Breast epithelium (tissue), 4 donors: ENCODE measurements around the gene RAMACL. TPM values are rescaled to one million over a fixed set of nuclear protein-coding genes. Genes with fewer than 3 reads are reported as not detected.

Source experiments
- DNase-seq, 2 donors: peaks; one replicate each; pipeline ENCODE4 v3.0.0-alpha.2; 2019; ENCODE audit warnings: low spot score in 2 of 2
- H3K27ac ChIP-seq, 2 donors: fragments of 200-600 bp; sonication (generic) in 1 of 2; one replicate each; pipeline ENCODE4 v1.5.1; 2016 to 2019; ENCODE audit warnings: mild to moderate bottlenecking in 1 of 2
- H3K27me3 ChIP-seq, 2 donors: fragments of 200-600 bp; sonication (generic) in 1 of 2; one replicate each; pipeline versions ENCODE4 v1.5.1 to v1.6.0; 2017 to 2019; ENCODE audit warnings: control low read depth in 1 of 2, mild to moderate bottlenecking in 1 of 2
- H3K36me3 ChIP-seq: fragments of 200-600 bp; one replicate; pipeline ENCODE4 v1.5.1; 2019
- H3K4me1 ChIP-seq, 2 donors: fragments of 200-600 bp; sonication (generic); one replicate each; pipeline ENCODE4 v1.5.1; 2016 to 2019; ENCODE audit warnings: control low read depth in 1 of 2
- H3K4me3 ChIP-seq, 3 donors: fragments of 200-600 bp; sonication (generic); 1 replicate in 2 of 3; 2 replicates in 1 of 3; pipeline ENCODE4 v1.5.1; 2016 to 2019; ENCODE audit warnings: mild to moderate bottlenecking in 3 of 3, moderate library complexity in 2 of 3
- H3K9me3 ChIP-seq, 2 donors: fragments of 200-600 bp; sonication (generic) in 1 of 2; one replicate each; pipeline ENCODE4 v1.5.1; 2016 to 2019; ENCODE audit warnings: control low read depth in 1 of 2
- CTCF ChIP-seq, 3 donors: fragments of 450-650 bp; IDR thresholded peaks; one replicate each; pipeline ENCODE4 v1.5.1; 2016 to 2017; ENCODE audit warnings: antibody characterized with exemption in 3 of 3, mild to moderate bottlenecking in 3 of 3, moderate library complexity in 3 of 3
- POLR2A ChIP-seq: fragments of 450-650 bp; IDR thresholded peaks from one replicate; pipeline ENCODE4 v1.6.1; 2016; ENCODE audit warnings: antibody characterized with exemption, mild to moderate bottlenecking, moderate library complexity
- POLR2AphosphoS5 ChIP-seq, 3 donors: sonication (generic); formaldehyde crosslinking; IDR thresholded peaks; one replicate each; pipeline ENCODE4 v1.6.1; 2017; ENCODE audit warnings: antibody characterized with exemption in 3 of 3
- intact Hi-C: fragments of 100-400 bp; cut with DNase I; formaldehyde crosslinking; loops from one replicate; pipeline ENCODE4 v1.15.1; 2023; ENCODE audit warnings: low total_unique reads
- total RNA-seq, 3 donors: library from RNA; depleted of rRNA; stranded (reverse); fragments of >200 nt; gene quantifications; one replicate each; pipeline ENCODE4 v1.1.0, GENCODE V29; 2016

The RAMACL gene
- total RNA-seq, 3 donors from 2014 or later = 2.5 to 13.4 (median 2.6) TPM

DNA sequence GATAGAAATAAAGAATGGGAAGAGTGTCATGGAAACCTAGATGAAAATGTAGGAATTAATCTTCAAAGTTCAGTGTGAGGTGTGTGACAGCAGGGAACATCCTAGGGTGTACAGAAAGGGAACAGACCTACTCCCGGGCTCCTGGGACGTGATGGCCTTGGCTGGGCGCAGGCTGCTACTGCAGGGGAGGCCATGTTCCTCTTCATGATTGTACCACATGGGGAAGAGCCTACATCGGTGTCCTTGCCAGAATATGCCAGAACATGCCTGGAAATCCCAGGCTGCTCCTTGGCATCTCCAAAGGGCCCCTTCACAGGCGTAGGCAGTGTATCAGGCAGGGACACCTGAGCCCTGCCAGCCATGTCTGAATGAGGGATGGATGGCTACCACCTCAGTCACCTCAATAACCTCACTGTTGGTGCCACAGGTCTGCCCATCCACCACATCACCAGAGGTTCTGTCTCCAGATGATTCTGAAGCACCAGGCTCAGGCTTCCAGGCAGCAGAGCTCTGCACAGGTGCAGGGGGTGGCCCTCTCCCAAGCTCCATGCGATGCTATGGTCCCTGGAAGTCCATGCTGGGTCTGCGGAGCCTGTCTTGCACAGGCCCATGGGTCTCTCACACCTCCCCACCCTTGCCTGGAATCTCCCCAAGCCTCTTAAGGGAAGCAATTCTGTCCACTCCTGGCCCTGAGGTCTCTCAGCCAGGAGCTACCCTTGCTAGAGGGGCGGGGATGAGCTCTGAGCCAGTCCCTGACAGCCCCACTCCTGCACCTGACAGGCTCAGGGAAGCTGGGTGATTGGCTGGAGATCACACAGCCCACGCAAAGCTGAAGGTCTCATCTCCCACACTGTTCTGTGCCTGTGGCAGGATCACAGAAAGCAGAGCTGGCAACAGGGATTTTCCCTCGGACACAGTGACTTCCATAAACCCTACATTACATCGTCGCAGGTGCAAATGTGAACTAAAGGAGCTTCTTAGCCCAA, 20.2 kb downstream of the RAMACL start:
- Histone ChIP-seq H3K9me3 (no peaks in the 10 kb centered on the region), H3K4me3 (no peak overlapping the region), H3K4me1 (no peaks in the 10 kb centered on the region), H3K27me3 (no peaks in the 10 kb centered on the region), H3K36me3 (no peaks in the 10 kb centered on the region), H3K27ac (no peak overlapping the region)
- intact Hi-C loops = no loop called here
- TF ChIP-seq POLR2AphosphoS5 (IDR thresholded peaks at IDR 0.05) (no peak), POLR2A (no peak)
- DNase-seq = no peak

GRCh38 chr6:166565084-166565967, 21.2 kb downstream of the RAMACL start:
- Histone ChIP-seq H3K36me3 (no peaks in the 10 kb centered on the region), H3K4me1 (no peaks in the 10 kb centered on the region), H3K9me3 (peaks cover 0 to 4% of the 10 kb centered on the region in 2 donors), H3K4me3 (no peak overlapping the region), H3K27me3 (no peaks in the 10 kb centered on the region), H3K27ac (peak overlapping the region in 1 of 2 donors; percentile 23)
- no peak for DNase-seq
- intact Hi-C loops = no loop called here
- TF ChIP-seq CTCF (IDR thresholded peaks at IDR 0.05) = no peak
- TF ChIP-seq POLR2A = no peak
- no peak for TF ChIP-seq POLR2AphosphoS5 (IDR thresholded peaks at IDR 0.05)

GRCh38 chr6:166563805-166564204, 22.7 kb downstream of the RAMACL start:
- intact Hi-C loops = no loop called here
- Histone ChIP-seq H3K4me3 (no peak overlapping the region), H3K27me3 (no peaks in the 10 kb centered on the region), H3K9me3 (peaks cover 4 to 17% of the 10 kb centered on the region in 2 donors), H3K4me1 (no peaks in the 10 kb centered on the region), H3K27ac (no peak overlapping the region), H3K36me3 (no peaks in the 10 kb centered on the region)
- no peak for DNase-seq
- TF ChIP-seq CTCF (IDR thresholded peaks at IDR 0.05) (no peak), POLR2A (no peak), POLR2AphosphoS5 (IDR thresholded peaks at IDR 0.05) (no peak)

GRCh38 chr6:166563200-166563599, 23.3 kb downstream of the RAMACL start:
- Histone ChIP-seq H3K4me1 (no peaks in the 10 kb centered on the region), H3K36me3 (no peaks in the 10 kb centered on the region), H3K9me3 (peaks cover 4 to 17% of the 10 kb centered on the region in 2 donors), H3K27me3 (no peaks in the 10 kb centered on the region), H3K4me3 (no peak overlapping the region), H3K27ac (no peak overlapping the region)
- no peak for TF ChIP-seq POLR2AphosphoS5 (IDR thresholded peaks at IDR 0.05)
- no peak for TF ChIP-seq CTCF (IDR thresholded peaks at IDR 0.05)
- TF ChIP-seq POLR2A = no peak
- intact Hi-C loops = no loop called here
- DNase-seq = no peak

GRCh38 chr6:166562726-166563125, 23.8 kb downstream of the RAMACL start:
- H3K27me3 ChIP-seq = no peaks in the 10 kb centered on the region
- no peaks in the 10 kb centered on the region for H3K36me3 ChIP-seq
- no peaks in the 10 kb centered on the region for H3K4me1 ChIP-seq
- H3K9me3 ChIP-seq = peaks cover 4 to 17% of the 10 kb centered on the region in 2 donors
- H3K4me3 ChIP-seq = no peak overlapping the region
- DNase-seq = no peak
- intact Hi-C loops = no loop called here
- no peak overlapping the region for H3K27ac ChIP-seq
- TF ChIP-seq POLR2A (no peak), POLR2AphosphoS5 (IDR thresholded peaks at IDR 0.05) (no peak), CTCF (IDR thresholded peaks at IDR 0.05) (no peak)
